GM18526 (cell line): ENCODE measurements around the gene MAGI2.

Experiments
- POLR2A ChIP-seq: IDR thresholded peaks from 3 replicates; pipeline ENCODE4 v1.6.1; 2011; ENCODE audit not compliant: insufficient read length; ENCODE audit errors: extremely low read depth

The MAGI2 gene

DNA sequence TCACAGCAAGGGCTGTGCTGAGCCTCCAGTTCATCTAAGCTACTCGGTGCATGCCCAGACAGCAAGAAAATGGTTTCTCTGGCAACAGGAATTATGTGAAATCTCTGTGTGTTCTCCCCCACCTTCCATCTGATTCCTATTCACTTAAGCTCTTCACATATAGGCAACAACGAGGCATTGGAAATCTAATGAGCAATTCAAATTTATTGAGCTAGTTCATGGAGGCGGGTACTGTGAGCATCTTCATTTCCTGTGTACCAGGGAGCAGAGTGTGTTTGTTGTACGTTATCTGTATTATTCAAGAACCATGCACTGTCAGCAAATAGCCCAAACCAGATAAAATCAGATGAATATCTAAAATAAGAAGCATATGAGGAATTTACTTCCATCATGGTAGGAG is 739.1 kb downstream of the MAGI2 start:
- no peak for TF ChIP-seq POLR2A

DNA sequence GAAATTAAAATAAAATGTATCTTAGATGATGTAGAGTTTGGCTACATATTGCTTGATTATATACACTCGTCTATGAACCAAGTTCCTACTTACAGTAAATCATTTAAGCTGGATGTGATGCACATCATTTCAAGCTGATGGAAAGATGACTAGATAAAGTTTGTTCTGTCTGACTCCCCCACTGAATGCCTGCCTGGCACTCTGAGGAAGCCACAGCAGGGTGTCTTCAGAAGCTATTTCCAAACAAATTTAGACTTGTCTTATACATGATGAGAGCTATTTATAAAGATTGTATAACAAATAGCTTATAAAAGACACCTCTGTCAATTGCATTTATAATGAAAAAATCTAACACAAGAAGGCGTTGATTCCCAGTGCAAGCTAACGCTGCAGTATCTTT is 741.4 kb downstream of the MAGI2 start:
- no peak for TF ChIP-seq POLR2A

DNA sequence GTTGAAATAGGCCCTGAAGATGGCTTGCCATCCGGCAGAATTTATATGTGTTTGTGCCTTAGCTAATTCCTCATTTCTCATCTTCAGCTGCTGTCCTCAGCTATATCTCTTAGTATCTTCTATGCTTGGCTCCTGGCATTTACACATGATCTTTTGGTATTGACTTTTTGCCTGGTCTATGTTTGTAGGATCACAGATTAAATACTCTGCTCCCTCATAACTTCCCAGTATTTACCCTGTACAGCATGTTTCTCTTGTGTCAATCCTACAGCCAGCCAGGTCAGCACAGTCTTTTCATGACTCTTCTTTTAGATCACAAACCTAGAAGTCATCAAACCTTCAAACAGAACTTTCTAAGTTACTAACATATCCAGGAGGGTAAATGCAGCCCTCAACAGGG is 743.8 kb downstream of the MAGI2 start:
- no peak for TF ChIP-seq POLR2A

GRCh38 chr7:78704504-78704903 is 749.0 kb downstream of the MAGI2 start:
- no peak for TF ChIP-seq POLR2A

DNA sequence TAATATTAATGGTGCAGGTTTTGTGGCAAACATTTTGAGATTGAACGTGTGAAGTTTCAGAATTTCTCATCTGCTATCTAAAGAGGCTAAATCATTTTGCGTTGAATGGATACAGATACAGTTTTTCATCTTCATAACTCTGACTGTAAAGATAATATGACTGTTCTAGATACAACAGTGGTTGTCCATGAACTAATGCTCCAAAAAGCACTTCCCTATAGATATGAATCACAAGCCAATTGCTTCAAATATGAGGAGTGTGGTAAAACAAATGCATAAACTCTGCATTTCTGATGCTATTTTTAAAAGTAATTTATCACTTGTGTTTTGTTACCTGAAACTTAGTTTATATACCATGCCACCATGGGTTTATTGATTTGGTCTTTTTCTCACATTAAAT is 750.1 kb downstream of the MAGI2 start:
- TF ChIP-seq POLR2A, result no peak

DNA sequence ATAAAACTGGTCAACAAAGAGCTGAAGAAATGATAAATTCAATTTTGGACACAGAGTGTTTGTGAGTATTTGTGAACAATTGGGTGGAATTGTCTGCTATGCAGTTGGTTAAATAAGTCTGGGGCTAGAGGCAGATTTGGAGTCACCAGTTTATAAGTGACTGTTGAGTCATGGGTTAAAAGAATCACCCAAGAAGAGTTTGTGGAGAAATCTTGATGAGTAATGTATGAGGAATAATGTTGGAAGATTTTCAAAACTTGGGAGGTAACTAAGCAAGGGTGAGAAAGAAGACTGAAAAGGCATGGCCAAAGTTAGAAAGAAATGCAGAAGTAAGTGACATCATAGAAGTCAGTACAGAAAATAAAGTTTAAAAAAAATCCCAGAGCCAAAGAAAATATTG is 750.7 kb downstream of the MAGI2 start:
- TF ChIP-seq POLR2A, result no peak

DNA sequence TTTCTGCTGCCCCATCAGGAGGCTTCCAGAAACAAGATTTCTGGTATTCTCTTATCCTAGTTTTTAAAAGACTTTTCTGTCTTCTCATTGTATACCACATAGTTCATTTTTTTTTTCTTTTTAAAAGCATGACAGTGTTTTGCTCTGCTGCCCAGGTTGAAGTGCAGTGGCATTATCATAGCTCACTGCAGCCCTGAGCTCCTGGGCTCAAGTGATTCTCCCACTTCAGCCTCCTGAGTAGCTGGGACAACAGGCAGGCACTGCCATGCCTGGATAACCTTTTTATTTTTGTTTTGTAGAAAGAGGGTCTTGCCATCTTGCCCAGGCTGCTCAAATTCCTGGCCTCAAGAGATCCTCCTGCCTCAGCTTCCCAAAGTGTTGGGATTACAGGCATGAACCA is 757.6 kb downstream of the MAGI2 start:
- no peak for TF ChIP-seq POLR2A

DNA sequence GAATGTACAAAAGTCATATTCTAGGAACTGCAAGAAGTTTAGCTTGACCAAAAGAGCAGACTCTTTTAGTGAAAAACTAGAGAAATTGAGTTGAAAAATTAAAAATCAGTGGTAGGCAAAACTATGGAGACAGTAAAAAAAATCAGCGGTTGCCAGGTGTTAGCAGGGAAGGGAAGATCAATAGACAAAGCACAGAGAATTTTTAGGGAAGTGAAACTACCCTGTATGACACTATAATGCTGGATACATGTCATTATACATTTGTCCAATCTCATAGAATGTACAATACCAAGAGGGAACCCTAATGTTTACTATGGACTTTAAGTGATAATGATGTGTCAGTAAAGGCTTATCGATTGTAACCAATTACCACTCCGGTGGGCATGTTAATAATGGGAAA is 761.9 kb downstream of the MAGI2 start:
- TF ChIP-seq POLR2A, result no peak

- TF ChIP-seq POLR2A, result no peak
Measured at GRCh38 chr7:78690174-78690573, 763.3 kb downstream of the MAGI2 start.

DNA sequence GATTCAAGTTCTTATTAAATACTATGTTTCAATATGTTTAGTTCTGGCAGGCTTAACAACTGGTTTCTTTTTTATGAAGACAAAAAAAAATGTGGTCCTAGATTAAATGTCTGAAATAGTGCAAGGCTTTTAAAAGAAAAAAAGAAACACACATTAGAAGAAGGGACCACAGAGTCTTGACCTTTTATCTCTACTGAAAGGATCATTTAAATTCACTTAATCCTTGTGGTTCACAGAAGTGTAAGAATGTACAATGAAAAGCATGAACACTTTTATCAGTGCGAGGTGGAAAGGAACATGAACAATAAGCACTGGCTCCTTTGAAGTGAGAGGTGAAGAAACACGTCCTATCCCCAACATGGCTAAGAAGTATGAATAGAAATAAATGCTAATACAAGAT is 765.1 kb downstream of the MAGI2 start:
- no peak for TF ChIP-seq POLR2A

DNA sequence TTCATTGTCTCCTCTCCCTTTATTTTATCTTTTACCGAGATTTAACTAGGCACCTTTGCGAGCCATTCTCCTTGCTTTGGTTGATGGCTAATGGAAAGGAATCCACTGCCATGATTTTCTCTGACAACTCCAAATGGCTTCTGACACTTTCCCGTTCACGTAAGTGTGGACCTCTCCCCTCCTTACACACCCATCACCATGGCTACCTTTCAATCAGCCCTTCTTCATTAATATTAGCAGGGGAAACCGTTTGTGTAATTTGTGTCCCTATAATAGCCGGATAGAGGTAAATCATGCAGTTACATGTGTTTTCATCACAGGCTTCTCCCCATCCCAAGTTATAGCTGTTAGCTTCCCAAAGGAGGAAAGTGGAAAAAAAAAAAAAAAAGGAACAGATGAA is 767.3 kb downstream of the MAGI2 start:
- TF ChIP-seq POLR2A, result no peak

GRCh38 chr7:78684201-78684600 is 769.3 kb downstream of the MAGI2 start:
- no peak for TF ChIP-seq POLR2A

- TF ChIP-seq POLR2A, result no peak
Measured at GRCh38 chr7:78683566-78683965, 769.9 kb downstream of the MAGI2 start.

DNA sequence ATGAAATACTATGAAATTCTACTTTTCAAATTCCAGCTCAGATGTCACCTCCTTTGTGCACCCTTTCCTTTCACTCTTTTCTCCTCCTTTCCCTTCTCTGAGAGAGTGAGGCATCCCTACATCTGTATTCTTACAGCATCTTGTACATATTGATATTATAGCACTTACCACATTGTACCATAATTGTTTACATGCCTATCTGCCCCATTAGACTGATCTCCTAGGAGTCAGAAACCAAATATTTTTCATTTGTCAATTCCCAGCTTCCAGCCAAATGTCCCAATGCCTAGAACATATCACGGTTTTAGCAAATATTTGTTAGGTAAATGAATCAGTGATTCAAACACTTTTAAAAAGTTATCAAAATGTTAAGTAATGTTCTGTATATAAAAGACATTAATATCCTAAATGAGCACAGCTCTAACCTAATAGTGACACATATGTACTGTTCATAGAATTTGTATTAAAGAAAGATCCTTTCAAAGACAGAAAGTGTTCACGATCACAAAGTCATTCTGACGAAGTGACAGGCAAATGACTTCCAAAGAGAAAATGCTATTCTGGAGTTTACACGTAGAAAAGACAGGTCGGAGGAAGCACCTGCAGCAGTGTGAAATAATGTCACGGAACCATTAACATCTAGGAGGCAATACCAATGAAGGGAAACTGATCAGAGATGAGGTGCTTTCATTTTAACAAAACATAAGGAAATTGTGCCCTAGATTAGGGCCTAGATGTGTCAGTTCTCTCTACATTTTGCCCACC is 774.2 kb downstream of the MAGI2 start:
- no peak for TF ChIP-seq POLR2A

GRCh38 chr7:78677391-78677790 is 776.1 kb downstream of the MAGI2 start:
- TF ChIP-seq POLR2A, result no peak

- no peak for TF ChIP-seq POLR2A
Measured at GRCh38 chr7:78675511-78675910, 778.0 kb downstream of the MAGI2 start.

GRCh38 chr7:78673272-78673671 is 780.2 kb downstream of the MAGI2 start:
- TF ChIP-seq POLR2A, result no peak
